ENCODE measurements around the gene GNGT2. TPM values are rescaled to one million over a fixed set of nuclear protein-coding genes. Genes with fewer than 3 reads are reported as not detected.

The GNGT2 gene
- total RNA-seq, 1 donor from 2014 or later: 1.8 TPM

- peak within 1 kb of the TSS; percentile 69 for H3K4me3 ChIP-seq (ENCODE audit: low read depth, low read length)
- no peak for DNase-seq (ENCODE audit: low read depth)
- no peak for TF ChIP-seq CTCF (conservative IDR thresholded peaks at IDR 0.05; ENCODE audit: low read depth, low read length)
These were observed 20.5 kb upstream of the GNGT2 start, which contains the start of gene PHOSPHO1 for GRCh38 chr17:49230636-49231562. TSS of gene PHOSPHO1 (minus strand) at chr17:49230787. CDS start at chr17:49226691, 4,096 bp downstream.

- H3K4me3 ChIP-seq (ENCODE audit: low read depth, low read length): peak overlapping the region; percentile 69
- no peak for TF ChIP-seq CTCF (conservative IDR thresholded peaks at IDR 0.05; ENCODE audit: low read depth, low read length)
- DNase-seq (ENCODE audit: low read depth): no peak
These were observed 19.6 kb upstream of the GNGT2 start for GRCh38 chr17:49229805-49230600.

GRCh38 chr17:49229076-49229804 lies 18.9 kb upstream of the GNGT2 start:
- no peak overlapping the region for H3K4me3 ChIP-seq (ENCODE audit: low read depth, low read length)
- DNase-seq (ENCODE audit: low read depth): no peak
- TF ChIP-seq CTCF (conservative IDR thresholded peaks at IDR 0.05; ENCODE audit: low read depth, low read length): no peak

DNA sequence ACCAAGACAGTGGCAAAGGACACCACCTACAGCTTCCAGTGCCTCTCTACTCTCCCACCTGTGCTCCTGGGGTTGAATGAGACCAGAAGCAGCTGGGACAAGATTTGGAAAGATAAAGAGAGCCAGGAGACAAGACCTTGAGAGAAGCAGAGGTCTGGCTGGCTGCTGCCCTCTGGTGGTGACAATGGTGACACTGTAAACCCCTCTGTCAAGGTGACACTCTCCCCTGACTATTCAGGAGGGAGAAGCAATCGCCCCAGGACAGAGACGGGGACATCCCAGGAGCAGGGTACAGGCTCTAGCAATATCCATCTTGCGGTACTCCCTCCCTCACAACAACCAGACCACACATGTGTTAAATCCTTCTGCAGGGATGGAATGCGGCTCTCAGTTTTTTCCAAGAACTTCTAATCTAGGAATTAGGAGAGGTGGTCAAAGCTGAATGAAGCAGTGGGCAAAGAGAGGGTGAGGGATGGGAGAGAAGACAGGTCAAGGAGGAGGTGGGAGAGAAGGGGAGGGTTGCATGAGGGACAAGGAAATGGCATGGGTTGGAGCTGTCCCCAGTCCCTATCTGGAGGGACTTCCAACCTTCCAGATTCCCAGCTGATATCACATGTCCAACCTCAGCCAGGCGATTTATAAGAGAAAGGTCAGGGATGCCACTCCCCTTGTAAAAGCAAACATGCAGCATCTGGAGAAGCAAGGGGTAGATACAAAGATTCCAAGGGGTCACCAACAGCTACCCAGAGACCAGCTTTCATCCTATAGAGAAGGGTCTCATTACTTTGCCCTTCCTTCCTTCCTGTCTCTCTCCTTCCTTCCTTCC lies 17.3 kb upstream of the GNGT2 start:
- no peak overlapping the region for H3K4me3 ChIP-seq (ENCODE audit: low read depth, low read length)
- peak; percentile 90 for TF ChIP-seq CTCF (conservative IDR thresholded peaks at IDR 0.05; ENCODE audit: low read depth, low read length)
- peak; percentile 7 for DNase-seq (ENCODE audit: low read depth)

DNA sequence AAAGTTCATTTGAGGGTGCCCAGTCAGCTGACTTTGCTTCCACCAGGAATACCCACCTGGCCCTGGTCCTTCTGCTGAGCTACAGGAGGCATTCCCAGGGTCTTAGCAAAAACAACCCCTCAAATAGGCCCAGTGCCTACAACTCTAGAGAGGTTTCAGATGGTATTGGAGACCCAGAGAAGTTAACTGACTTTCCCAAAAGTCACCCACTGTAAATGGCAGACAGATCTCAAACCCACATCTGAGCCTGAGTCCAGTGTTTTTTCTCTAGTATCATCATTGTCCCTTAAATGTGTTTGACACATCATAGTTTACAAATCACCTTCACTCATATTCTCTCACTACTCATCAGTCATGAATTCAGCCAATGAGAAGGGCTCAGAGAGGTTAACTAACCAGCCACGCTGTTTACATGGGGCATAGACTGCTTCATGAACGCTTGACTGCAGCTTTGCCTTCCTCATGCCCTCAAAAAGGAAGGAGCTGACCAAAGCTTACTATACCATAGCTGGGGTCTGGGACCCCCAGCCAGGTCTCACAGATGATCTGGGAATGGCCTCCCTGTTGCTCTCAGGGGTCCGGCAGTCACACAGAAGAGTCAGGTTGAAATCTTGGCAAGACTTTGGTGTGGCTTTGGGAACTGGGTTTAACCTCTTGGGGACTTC lies 16.5 kb upstream of the GNGT2 start:
- no peak for DNase-seq (ENCODE audit: low read depth)
- TF ChIP-seq CTCF (conservative IDR thresholded peaks at IDR 0.05; ENCODE audit: low read depth, low read length): no peak
- no peak overlapping the region for H3K4me3 ChIP-seq (ENCODE audit: low read depth, low read length)

Measured in epithelial cell of proximal tubule (primary cell).